Astrocyte of the spinal cord (primary cell): ENCODE measurements around the gene TSTD2.

ENCODE experiments used
- DNase-seq: peaks from one replicate; pipeline ENCODE4 v3.0.0; 2011; ENCODE audit warnings: low read depth, low spot score
- H3K4me3 ChIP-seq: 2 replicates; pipeline ENCODE4 v1.5.1; 2011; ENCODE audit warnings: low read depth, mild to moderate bottlenecking, low read length, moderate library complexity
- CTCF ChIP-seq: IDR thresholded peaks from 2 replicates; pipeline ENCODE4 v1.5.1; 2012; ENCODE audit warnings: low read depth, mild to moderate bottlenecking, low read length, inconsistent platforms
- in situ Hi-C: cut with HindIII; loops from 2 replicates; pipeline ENCODE4 v1.10.0; 2017; ENCODE audit warnings: low sequenced_read_pairs

Gene TSTD2

DNA sequence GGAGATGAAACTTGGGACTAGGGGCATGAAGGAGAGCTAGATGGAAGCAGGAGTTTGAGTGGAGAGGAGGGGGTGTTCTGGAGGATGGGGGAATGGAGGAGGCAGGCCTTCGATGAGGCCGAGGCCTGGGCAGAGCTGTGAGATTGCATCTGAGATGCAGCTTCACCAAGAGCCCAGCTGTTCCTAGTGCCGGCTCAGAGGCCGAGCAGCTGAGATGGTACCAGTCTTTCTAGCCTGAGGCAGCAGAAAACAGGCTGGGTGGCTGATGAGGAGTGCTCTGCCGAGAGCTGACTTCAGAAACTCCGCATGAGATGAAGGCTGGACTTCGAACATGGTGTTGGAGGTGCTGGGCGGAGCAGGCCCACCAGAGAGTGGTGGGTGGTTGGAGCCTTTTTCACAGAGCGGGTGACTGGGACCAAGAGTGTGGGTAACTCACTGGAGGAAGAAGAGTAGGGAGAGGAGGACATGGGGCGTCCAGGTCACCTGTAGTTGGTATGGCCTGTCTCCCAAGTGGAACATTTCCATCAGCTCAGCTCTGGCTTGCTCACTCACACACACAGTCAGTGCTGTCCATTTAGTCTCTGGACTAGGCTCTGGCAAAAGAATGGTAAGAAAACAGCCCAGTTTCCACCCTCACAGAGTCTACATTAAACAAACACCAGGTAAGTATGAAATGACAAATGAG is 77.0 kb downstream of the TSTD2 start:
- no peak for TF ChIP-seq CTCF
- in situ Hi-C loops = no loop called here
- no peak overlapping the region for H3K4me3 ChIP-seq
- no peak for DNase-seq

DNA sequence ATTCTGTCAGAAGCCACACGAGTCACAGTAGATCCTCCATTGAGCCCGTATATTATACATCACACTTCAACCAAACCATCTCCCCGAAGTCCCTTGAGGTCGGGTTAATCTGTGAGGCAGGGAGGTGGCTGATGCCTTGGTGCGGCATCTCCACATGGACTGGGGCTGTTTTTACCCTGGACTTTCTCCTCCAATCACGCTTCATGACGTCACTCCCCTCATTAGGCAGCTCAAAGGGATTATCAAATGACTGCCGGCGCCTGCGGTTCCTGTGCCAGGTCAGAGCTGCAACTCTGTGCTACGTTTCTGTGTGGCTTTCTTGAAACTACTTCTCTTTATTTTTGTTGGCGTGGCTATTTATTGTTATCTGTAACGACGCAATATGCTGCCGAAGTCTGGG is 78.0 kb downstream of the TSTD2 start:
- no peak for TF ChIP-seq CTCF
- DNase-seq = peak; percentile 8
- in situ Hi-C loops = no loop called here
- H3K4me3 ChIP-seq = no peak overlapping the region

DNA sequence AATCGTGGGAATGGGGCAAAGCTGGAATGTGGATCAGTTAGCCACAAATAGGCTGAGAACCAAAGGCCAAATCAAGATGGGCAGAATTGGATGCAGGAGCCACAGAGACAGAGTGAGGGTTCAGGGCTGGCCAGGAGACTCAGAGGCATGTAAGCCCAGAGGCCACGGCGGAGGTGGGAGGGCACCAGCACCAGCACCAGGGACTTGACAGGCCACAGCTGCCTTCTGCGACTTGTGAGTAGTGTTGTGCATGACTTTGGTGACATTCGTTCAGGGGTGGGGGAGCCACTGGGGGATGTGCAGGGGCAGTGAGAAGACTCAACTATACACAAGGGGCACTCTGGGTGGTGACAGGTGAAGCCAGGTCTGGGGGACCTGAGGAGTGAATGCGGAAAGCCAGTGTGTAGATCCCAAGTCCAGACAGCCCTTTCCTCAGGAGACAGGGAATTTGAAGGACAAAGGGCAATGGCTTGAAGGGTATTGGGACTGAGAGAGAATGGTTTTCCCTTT is 78.5 kb downstream of the TSTD2 start:
- in situ Hi-C loops = no loop called here
- no peak for TF ChIP-seq CTCF
- DNase-seq = no peak
- no peak overlapping the region for H3K4me3 ChIP-seq

DNA sequence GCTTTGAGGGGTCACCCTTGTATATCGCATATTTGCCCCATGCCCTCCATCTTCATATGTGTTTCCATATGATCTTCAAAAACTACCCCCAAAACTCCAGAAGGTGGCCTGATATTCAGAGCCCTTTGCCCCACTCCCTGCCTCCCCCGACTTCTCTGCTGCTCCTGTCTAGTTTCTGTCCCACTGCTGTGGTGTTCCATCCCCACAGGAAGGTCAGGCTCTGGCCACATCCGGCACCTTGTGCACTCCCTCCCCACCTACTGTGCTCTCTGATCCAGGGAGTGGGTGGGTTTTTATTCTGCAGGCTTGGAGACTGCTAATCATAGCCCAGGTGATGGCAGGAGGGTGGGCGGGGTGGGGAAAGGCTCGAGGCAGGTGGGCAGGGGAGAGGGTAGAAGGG is 79.3 kb downstream of the TSTD2 start:
- TF ChIP-seq CTCF = no peak
- H3K4me3 ChIP-seq = no peak overlapping the region
- no peak for DNase-seq
- in situ Hi-C loops = no loop called here

DNA sequence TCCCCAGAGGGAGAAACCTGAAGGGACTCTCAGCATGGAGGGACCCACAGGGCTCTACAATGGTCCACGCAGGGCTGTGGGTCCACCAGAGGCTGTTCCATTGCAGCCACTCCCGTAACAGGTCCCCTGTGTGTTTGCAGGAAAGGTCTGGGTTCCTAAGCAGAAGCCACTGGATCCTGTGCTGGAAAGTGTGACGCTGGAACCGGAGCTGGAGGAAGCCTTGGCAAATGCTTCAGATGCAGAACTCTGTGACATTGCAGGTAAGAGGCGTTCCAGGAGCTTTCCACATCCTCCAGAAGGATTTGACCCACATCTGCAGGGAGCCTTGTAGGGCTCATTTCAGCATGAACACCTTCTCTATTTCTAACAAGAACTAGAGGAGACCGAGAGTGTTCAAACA is 80.0 kb downstream of the TSTD2 start:
- DNase-seq = no peak
- in situ Hi-C loops = no loop called here
- no peak overlapping the region for H3K4me3 ChIP-seq
- no peak for TF ChIP-seq CTCF

DNA sequence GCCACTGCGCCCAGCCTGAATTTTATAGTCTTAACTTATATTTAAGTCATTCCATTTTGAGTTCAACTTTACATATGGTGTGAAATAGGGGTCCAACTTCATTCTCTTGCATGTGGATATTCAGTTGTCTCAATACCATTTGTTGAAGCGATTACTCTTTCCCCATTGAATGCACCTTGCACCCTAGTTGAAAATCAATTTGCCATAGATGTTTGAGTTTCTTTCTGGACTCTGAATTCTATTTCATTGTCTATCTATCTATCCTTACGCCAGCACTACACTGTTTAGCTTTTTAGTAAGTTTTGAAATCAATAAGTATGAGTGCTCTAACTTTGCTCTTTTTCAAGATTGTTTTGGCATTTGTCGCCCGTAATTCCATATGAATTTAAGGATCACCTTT is 81.9 kb downstream of the TSTD2 start:
- no peak for TF ChIP-seq CTCF
- H3K4me3 ChIP-seq = no peak overlapping the region
- in situ Hi-C loops = no loop called here
- no peak for DNase-seq
